ENCODE measurements around the gene PCDHA7.
"Not testable (repeated sequence)": the region's sequence is repeated elsewhere in the genome, so short reads cannot be mapped to it uniquely, and the experiment has no call there.

PCDHA7 gene

DNA sequence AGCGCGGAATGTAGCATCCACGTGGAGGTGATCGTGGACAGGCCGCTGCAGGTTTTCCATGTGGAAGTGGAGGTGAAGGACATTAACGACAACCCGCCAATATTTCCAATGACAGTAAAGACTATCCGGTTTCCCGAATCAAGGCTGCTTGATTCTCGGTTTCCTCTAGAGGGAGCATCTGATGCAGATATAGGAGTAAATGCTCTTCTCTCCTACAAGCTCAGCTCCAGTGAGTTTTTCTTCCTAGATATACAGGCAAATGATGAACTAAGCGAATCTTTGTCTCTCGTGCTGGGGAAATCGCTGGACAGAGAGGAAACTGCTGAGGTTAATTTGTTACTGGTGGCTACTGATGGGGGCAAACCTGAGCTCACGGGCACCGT is 38.8 kb upstream of the PCDHA7 start:
- DNase-seq = no peak
- H3K27ac Mint-ChIP-seq = no peak overlapping the region
- peaks cover 83% of the 10 kb centered on the region for H3K9me3 Mint-ChIP-seq
- H3K4me3 Mint-ChIP-seq = peak overlapping the region; percentile 85
- TF ChIP-seq, protein P1, sequence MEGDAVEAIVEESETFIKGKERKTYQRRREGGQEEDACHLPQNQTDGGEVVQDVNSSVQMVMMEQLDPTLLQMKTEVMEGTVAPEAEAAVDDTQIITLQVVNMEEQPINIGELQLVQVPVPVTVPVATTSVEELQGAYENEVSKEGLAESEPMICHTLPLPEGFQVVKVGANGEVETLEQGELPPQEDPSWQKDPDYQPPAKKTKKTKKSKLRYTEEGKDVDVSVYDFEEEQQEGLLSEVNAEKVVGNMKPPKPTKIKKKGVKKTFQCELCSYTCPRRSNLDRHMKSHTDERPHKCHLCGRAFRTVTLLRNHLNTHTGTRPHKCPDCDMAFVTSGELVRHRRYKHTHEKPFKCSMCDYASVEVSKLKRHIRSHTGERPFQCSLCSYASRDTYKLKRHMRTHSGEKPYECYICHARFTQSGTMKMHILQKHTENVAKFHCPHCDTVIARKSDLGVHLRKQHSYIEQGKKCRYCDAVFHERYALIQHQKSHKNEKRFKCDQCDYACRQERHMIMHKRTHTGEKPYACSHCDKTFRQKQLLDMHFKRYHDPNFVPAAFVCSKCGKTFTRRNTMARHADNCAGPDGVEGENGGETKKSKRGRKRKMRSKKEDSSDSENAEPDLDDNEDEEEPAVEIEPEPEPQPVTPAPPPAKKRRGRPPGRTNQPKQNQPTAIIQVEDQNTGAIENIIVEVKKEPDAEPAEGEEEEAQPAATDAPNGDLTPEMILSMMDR (IDR thresholded peaks at IDR 0.05) = no peak
- H3K4me1 Mint-ChIP-seq = no peaks in the 10 kb centered on the region
- H3K27me3 Mint-ChIP-seq (ENCODE audit: low read depth, poor library complexity) = no peaks in the 10 kb centered on the region
- H3K36me3 Mint-ChIP-seq (ENCODE audit: low read depth) = peaks cover 52% of the 10 kb centered on the region

DNA sequence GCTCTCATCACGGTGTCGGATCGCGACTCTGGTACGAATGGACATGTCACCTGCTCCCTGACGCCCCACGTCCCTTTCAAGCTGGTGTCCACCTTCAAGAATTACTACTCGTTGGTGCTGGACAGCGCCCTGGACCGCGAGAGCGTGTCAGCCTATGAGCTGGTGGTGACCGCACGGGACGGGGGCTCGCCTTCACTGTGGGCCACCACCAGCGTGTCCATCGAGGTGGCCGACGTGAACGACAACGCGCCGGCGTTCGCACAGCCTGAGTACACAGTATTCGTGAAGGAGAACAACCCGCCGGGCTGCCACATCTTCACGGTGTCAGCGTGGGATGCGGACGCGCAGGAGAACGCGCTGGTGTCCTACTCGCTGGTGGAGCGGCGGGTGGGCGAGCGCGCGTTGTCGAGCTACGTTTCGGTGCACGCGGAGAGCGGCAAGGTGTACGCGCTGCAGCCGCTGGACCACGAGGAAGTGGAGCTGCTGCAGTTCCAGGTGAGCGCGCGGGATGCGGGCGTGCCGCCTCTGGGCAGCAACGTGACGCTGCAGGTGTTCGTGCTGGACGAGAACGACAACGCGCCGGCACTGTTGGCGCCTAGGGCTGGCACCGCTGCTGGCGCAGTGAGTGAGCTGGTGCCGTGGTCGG is 37.9 kb upstream of the PCDHA7 start:
- peaks cover 84% of the 10 kb centered on the region for H3K9me3 Mint-ChIP-seq
- DNase-seq = not testable (repeated sequence)

GRCh38 chr5:140796718-140797095 is 37.4 kb upstream of the PCDHA7 start:
- no peak overlapping the region for H3K27ac Mint-ChIP-seq
- DNase-seq = no peak
- peaks cover 84% of the 10 kb centered on the region for H3K9me3 Mint-ChIP-seq

More for the DNA sequence above, 37.9 kb upstream of the PCDHA7 start:
- H3K4me3 Mint-ChIP-seq; H3K27ac Mint-ChIP-seq; H3K4me1 Mint-ChIP-seq; H3K27me3 Mint-ChIP-seq (ENCODE audit: low read depth, poor library complexity): not testable (repeated sequence)
- peaks cover 62% of the 10 kb centered on the region for H3K36me3 Mint-ChIP-seq (ENCODE audit: low read depth)

DNA sequence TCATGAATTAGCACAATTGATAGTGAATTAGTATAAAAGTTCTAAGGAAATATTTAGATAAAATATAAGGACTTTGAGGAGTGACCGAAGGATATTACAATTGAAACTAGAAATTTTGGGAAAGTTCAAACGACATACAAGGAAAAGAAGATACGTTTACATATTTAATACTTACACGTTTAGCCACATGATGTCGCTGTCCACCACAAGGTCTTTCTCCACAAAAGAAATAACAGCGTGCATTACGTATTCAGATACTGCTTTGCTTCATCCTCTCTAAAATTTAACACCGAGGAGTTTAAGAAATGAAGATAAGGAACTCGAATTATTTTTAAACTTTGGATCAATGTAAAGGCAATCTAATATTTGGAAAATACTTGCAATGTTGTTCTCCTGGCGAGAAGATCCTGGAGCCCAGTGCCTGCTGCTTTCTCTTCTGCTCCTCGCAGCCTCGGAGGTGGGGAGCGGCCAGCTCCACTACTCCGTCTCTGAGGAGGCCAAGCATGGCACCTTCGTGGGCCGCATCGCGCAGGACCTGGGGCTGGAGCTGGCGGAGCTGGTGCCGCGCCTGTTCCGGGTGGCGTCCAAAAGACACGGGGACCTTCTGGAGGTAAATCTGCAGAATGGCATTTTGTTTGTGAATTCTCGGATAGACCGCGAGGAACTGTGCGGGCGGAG is 33.1 kb upstream of the PCDHA7 start, which contains the start of gene PCDHA3:
TSS of gene PCDHA3 (plus strand) at position 242 of the 678 bp plus-strand sequence.
- H3K36me3 Mint-ChIP-seq (ENCODE audit: low read depth) = peaks cover 77% of the 10 kb centered on the region

More at GRCh38 chr5:140796718-140797095, 37.4 kb upstream of the PCDHA7 start:
- no peaks in the 10 kb centered on the region for H3K27me3 Mint-ChIP-seq (ENCODE audit: low read depth, poor library complexity)
- TF ChIP-seq, protein P1 (IDR thresholded peaks at IDR 0.05) = no peak
- no peaks in the 10 kb centered on the region for H3K4me1 Mint-ChIP-seq
- no peak overlapping the region for H3K4me3 Mint-ChIP-seq
- peaks cover 67% of the 10 kb centered on the region for H3K36me3 Mint-ChIP-seq (ENCODE audit: low read depth)

GRCh38 chr5:140801494-140801841 is 32.6 kb upstream of the PCDHA7 start:
- no peak for DNase-seq
- no peaks in the 10 kb centered on the region for H3K27me3 Mint-ChIP-seq (ENCODE audit: low read depth, poor library complexity)
- H3K27ac Mint-ChIP-seq = no peak overlapping the region
- H3K4me1 Mint-ChIP-seq = no peaks in the 10 kb centered on the region
- peaks cover 81% of the 10 kb centered on the region for H3K9me3 Mint-ChIP-seq
- H3K36me3 Mint-ChIP-seq (ENCODE audit: low read depth) = peaks cover 72% of the 10 kb centered on the region
- TF ChIP-seq, protein P1 (IDR thresholded peaks at IDR 0.05) = no peak
- H3K4me3 Mint-ChIP-seq = no peak overlapping the region

More for the DNA sequence above, 33.1 kb upstream of the PCDHA7 start, which contains the start of gene PCDHA3:
- Mint-ChIP-seq H3K9me3 (peaks cover 83% of the 10 kb centered on the region), H3K27me3 (ENCODE audit: low read depth, poor library complexity) (no peaks in the 10 kb centered on the region), H3K4me3 (no peak within 1 kb of the TSS), H3K27ac (no peak within 1 kb of the TSS), H3K4me1 (no peaks in the 10 kb centered on the region)
- TF ChIP-seq, protein P1 (IDR thresholded peaks at IDR 0.05) = no peak
- no peak for DNase-seq

GRCh38 chr5:140802381-140802780 is 31.7 kb upstream of the PCDHA7 start:
- H3K27ac Mint-ChIP-seq; H3K4me1 Mint-ChIP-seq; DNase-seq; H3K4me3 Mint-ChIP-seq; H3K27me3 Mint-ChIP-seq (ENCODE audit: low read depth, poor library complexity): not testable (repeated sequence)
- Mint-ChIP-seq H3K9me3 (peaks cover 80% of the 10 kb centered on the region), H3K36me3 (ENCODE audit: low read depth) (peaks cover 68% of the 10 kb centered on the region)
